Renal cortical epithelial cell (primary cell): ENCODE data around the gene DLGAP5. TPM values are rescaled to one million over a fixed set of nuclear protein-coding genes. Genes with fewer than 3 reads are reported as not detected.

Experiments used
- DNase-seq: peaks from one replicate; pipeline ENCODE4 v3.0.0-alpha.2; 2011; ENCODE audit warnings: low read depth
- total RNA-seq: library from RNA; depleted of rRNA; stranded (reverse); fragments of >200 nt; gene quantifications from 2 replicates; pipeline ENCODE4 v1.2.3, GENCODE V29; 2014

DLGAP5 gene
- total RNA-seq, 1 donor from 2014 or later: 0.94 TPM

- no peak for DNase-seq
Observed at GRCh38 chr14:55188686-55189295, 2.6 kb downstream of the DLGAP5 start.

GRCh38 chr14:55180434-55180833 lies 11.0 kb downstream of the DLGAP5 start:
- peak; percentile 75 for DNase-seq

- DNase-seq: no peak
Observed at GRCh38 chr14:55180006-55180405, 11.4 kb downstream of the DLGAP5 start.

GRCh38 chr14:55170526-55170925 lies 20.9 kb downstream of the DLGAP5 start:
- no peak for DNase-seq

- DNase-seq: peak; percentile 62
Observed at GRCh38 chr14:55160989-55161388, 30.4 kb downstream of the DLGAP5 start.

- no peak for DNase-seq
Observed at GRCh38 chr14:55158412-55158811, 33.0 kb downstream of the DLGAP5 start.

GRCh38 chr14:55157080-55157479 lies 34.3 kb downstream of the DLGAP5 start:
- DNase-seq: no peak

- no peak for DNase-seq
Observed at GRCh38 chr14:55153951-55154350, 37.4 kb downstream of the DLGAP5 start.

GRCh38 chr14:55152052-55152753 lies 39.2 kb downstream of the DLGAP5 start:
- no peak for DNase-seq

- DNase-seq: no peak
Observed at GRCh38 chr14:55151601-55152000, 39.8 kb downstream of the DLGAP5 start.

GRCh38 chr14:55146425-55146824 lies 45.0 kb downstream of the DLGAP5 start:
- DNase-seq: no peak

GRCh38 chr14:55142466-55142865 lies 48.9 kb downstream of the DLGAP5 start:
- no peak for DNase-seq

- DNase-seq: no peak
Observed at GRCh38 chr14:55141825-55142224, 49.6 kb downstream of the DLGAP5 start.

- DNase-seq: no peak
Observed at GRCh38 chr14:55139696-55140509, 51.5 kb downstream of the DLGAP5 start.

- DNase-seq: no peak
Observed at GRCh38 chr14:55139141-55139540, 52.2 kb downstream of the DLGAP5 start.

- DNase-seq: no peak
Observed at GRCh38 chr14:55138091-55138490, 53.3 kb downstream of the DLGAP5 start.

- peak; percentile 49 for DNase-seq
Observed at GRCh38 chr14:55136885-55137786, 54.2 kb downstream of the DLGAP5 start.

- DNase-seq: peak; percentile 47
Observed at GRCh38 chr14:55136241-55136640, 55.1 kb downstream of the DLGAP5 start.

- DNase-seq: peak; percentile 49
Observed at GRCh38 chr14:55133416-55133815, 58.0 kb downstream of the DLGAP5 start.

GRCh38 chr14:55131370-55132137 lies 59.8 kb downstream of the DLGAP5 start:
- peak; percentile 42 for DNase-seq

- DNase-seq: peak; percentile 52
Observed at GRCh38 chr14:55130196-55130550, 61.2 kb downstream of the DLGAP5 start.
